AG09309 (cell line): ENCODE results near the gene ABHD3.
"Not testable (repeated sequence)": the region's sequence is repeated elsewhere in the genome, so short reads cannot be mapped to it uniquely, and the experiment has no call there.

Experiments used
- DNase-seq: peaks from one replicate; pipeline ENCODE4 v3.0.0-alpha.2; 2010; ENCODE audit warnings: low read depth
- H3K4me3 ChIP-seq: 2 replicates; pipeline ENCODE4 v1.5.1; 2011; ENCODE audit warnings: mild to moderate bottlenecking, low read depth, low read length, moderate library complexity; ENCODE audit not compliant: control insufficient read depth
- CTCF ChIP-seq: IDR thresholded peaks from 2 replicates; pipeline ENCODE4 v1.5.1; 2011; ENCODE audit warnings: mild to moderate bottlenecking, low read depth, low read length, inconsistent platforms; ENCODE audit not compliant: insufficient read depth, control insufficient read depth; ENCODE audit errors: missing control alignments

The ABHD3 gene

DNA sequence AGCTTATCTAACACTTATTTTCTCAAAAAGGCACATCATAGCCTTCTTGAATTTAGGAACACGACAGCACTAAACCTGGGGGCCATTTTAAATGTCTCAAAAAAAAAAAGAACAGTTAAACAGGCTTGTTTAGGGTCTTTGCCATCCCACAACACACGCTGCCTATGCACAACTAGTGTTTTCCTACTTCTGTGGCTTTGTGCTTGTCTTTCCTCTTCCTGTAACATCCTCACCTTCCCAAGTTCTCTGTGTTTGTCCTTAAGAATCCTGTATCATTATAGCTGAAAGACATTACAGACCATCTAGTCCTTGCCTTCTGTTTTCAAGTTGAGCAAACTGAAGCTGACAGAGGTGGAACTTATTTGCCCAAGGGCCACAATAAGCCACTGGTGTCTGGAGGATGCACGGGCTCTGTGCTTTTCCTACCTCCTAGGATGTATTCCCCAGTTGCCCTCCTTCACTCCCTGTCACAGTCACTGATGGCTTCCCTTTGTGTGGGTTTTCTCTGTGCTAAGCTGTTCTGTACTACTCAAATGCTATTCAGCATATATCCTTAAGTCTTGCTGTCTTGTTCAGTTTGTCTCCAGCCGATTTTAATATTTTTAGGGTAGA lies 69.9 kb downstream of the ABHD3 start:
- no peak for DNase-seq
- H3K4me3 ChIP-seq = no peak overlapping the region
- TF ChIP-seq CTCF = no peak

DNA sequence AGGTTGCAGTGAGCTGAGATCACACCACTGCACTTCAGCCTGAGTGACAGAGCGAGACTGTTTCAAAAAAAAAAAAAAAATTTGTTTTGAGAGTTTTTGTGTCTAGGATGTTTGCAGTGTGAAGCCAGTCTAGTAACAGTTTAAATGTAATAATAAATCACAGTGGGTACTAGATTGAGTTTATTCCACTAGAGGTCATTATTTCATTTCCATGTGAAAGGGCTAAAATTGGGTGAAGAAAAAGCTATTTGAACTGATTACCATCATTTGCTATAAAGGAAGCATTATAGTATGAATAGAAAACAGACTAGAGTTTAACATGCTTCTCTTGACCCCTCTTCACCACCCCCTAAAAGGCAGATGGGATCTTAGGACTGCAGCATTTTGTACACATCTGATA lies 72.2 kb downstream of the ABHD3 start:
- no peak overlapping the region for H3K4me3 ChIP-seq
- TF ChIP-seq CTCF = peak; percentile 9
- DNase-seq = no peak

DNA sequence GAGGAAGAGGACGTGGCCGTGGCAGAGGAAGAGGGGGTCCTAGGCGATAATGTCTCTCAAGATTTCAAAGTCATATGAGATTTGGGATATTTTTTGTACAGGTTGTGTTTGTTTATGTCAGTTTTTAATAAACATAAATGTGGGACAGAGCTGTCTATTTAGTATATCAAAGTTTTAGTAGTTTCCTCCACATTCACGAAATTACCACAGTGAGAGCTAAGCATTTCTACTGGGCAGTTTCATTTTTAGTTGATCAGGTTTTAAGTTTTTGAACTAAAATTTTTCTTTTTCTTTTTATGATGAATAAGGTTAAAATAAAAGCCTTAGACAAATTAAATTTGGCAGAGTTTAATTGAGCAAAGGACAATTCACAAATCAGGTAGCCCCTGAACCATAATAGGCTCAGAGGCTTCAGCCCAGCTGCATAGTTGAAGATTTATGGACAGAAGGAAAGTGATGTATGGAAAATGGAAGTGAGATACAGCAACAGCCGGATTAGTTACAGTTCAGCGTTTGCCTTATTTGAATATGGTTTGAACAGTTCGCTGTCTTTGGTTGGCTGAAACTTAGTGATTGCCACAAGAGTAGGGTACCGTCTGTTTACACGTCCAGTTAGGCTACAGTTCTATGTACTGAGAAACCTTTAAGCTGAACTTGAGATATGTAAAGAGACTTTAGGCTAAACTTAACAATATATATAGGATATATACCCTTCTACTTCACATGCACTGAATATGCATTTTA lies 75.3 kb downstream of the ABHD3 start:
- no peak overlapping the region for H3K4me3 ChIP-seq
- TF ChIP-seq CTCF = no peak
- DNase-seq = no peak

DNA sequence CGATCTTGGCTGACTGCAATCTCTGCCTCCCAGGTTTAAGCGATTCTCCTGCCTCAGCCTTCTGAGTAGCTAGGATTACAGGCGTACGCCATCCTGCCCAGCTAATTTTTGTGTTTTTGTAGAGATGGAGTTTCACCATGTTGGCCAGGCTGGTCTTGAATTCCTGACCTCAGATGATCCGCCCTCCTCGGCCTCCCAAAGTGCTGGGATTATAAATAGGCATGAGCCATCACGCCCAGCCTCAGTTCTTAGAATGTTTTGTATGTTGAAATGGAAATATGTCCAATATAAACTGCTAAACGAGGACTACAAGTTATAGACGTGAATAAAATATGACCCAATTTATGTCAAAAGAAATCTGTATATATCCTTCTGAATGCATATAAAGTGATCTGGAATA lies 82.9 kb downstream of the ABHD3 start:
- DNase-seq, H3K4me3 ChIP-seq: not testable (repeated sequence)

GRCh38 chr18:21612125-21613039 lies 92.2 kb downstream of the ABHD3 start, which contains the start of gene SNRPD1:
SNRPD1 (plus strand) TSS chr18:21612314; CDS start chr18:21612430, 116 bp downstream.
- DNase-seq = peak; percentile 55
- peak; percentile 89 for TF ChIP-seq CTCF
- peak within 1 kb of the TSS; percentile 67 for H3K4me3 ChIP-seq

GRCh38 chr18:21611401-21612124 lies 93.0 kb downstream of the ABHD3 start:
- peak overlapping the region; percentile 67 for H3K4me3 ChIP-seq
- not testable (repeated sequence) for DNase-seq

DNA sequence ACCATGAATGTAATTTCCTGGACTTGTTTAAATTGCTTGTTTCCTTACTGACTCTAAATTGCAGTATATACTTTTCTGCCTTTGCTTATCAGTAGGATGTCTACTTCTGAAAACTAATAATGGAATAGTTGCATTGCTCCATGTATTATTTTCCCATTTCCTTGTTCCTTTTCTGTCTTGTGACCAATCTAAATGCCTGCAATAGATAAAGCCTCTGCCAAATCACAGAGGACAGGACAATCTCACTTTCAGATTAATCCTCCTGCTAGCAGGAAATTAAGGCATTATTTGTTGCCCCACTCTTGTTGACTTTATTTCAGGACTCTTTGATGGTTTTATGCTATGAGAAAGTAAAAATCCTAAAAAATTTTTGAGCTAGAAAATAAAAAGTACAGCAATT lies 99.4 kb downstream of the ABHD3 start:
- no peak for DNase-seq
- no peak for TF ChIP-seq CTCF
- no peak overlapping the region for H3K4me3 ChIP-seq
